GM12892 (cell line): ENCODE measurements around the gene PGRMC2.

ENCODE experiments used
- POLR2A ChIP-seq: IDR thresholded peaks from 2 replicates; pipeline ENCODE4 v1.6.1; 2011; ENCODE audit warnings: low read depth, low read length, control low read depth
- POLR2AphosphoS5 ChIP-seq: IDR thresholded peaks from 2 replicates; pipeline ENCODE4 v1.6.1; 2011; ENCODE audit warnings: low read depth, low read length, control low read depth
- TAF1 ChIP-seq: IDR thresholded peaks from 2 replicates; pipeline ENCODE4 v1.6.1; 2011; ENCODE audit warnings: low read depth, mild to moderate bottlenecking, control low read depth, low read length, borderline replicate concordance

GRCh38 chr4:128282516-128282915, 5.1 kb downstream of the PGRMC2 start:
- TF ChIP-seq POLR2A (no peak), TAF1 (no peak), POLR2AphosphoS5 (no peak)
